ENCODE results near the gene LRRC8D.

The LRRC8D gene

DNA sequence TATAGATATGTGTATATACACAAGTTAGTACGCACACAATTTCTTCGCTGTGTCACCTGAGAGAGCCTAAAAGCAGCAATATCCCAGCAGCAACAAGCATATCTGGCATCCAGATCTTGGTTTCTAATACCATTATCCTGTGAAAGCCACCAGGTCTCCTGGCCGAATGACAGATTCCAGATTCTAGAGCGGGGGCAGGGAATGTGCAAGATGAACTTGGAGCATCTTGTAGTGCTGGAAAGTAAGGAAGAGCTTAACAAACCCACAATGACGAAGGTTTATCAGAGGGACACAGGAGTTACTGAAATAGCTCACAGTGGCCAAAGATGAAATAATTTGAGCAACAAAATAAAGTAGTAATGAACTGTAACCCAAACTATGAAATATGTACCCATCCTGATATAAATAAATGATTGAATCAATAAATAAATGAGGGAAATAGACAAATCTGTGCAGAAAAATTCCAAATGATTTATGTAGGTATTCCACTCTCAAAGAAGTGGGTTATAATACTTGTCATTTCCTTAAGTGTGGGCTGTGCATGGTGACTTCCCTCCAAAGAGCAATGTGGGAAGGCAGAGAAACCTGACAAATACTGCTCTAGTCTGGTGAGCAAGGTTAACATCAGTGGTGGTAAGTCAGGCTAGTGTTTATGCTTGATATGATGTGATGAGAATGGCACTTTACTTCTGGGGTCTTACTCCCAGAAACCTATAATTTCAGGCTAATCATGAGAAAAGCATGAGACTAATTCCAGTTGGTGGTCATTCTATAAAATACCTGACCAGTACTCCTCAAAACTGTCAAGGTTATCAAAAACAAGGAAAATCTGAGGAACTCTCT lies 67.9 kb downstream of the LRRC8D start:
- no peak overlapping the region for H3K27ac ChIP-seq (ENCODE audit: low read length)
- no peaks in the 10 kb centered on the region for H3K36me3 ChIP-seq (ENCODE audit: control insufficient read depth in 1 of 2, insufficient read depth in 2 of 2, low read length in 2 of 2)
- H3K4me1 ChIP-seq (ENCODE audit: control insufficient read depth in 1 of 2, insufficient read depth in 2 of 2, low read length in 2 of 2) = no peaks in the 10 kb centered on the region
- H3K4me3 ChIP-seq (ENCODE audit: low read depth in 1 of 2, low read length in 2 of 2) = no peak overlapping the region
- H3K9me3 ChIP-seq (ENCODE audit: control insufficient read depth in 1 of 2, low read length in 2 of 2) = no peaks in the 10 kb centered on the region
- no peaks in the 10 kb centered on the region for H3K27me3 ChIP-seq (ENCODE audit: low read depth, low read length)

- Histone ChIP-seq H3K4me3 (ENCODE audit: low read depth in 1 of 2, low read length in 2 of 2) (no peak overlapping the region), H3K36me3 (ENCODE audit: control insufficient read depth in 1 of 2, insufficient read depth in 2 of 2, low read length in 2 of 2) (no peaks in the 10 kb centered on the region), H3K4me1 (ENCODE audit: control insufficient read depth in 1 of 2, insufficient read depth in 2 of 2, low read length in 2 of 2) (no peaks in the 10 kb centered on the region), H3K27ac (ENCODE audit: low read length) (no peak overlapping the region), H3K27me3 (ENCODE audit: low read depth, low read length) (no peaks in the 10 kb centered on the region), H3K9me3 (ENCODE audit: control insufficient read depth in 1 of 2, low read length in 2 of 2) (no peaks in the 10 kb centered on the region)
Observed at GRCh38 chr1:89889323-89889615, 68.4 kb downstream of the LRRC8D start.

GRCh38 chr1:89890085-89890752 lies 69.4 kb downstream of the LRRC8D start:
- H3K27me3 ChIP-seq (ENCODE audit: low read depth, low read length) = no peaks in the 10 kb centered on the region
- no peaks in the 10 kb centered on the region for H3K36me3 ChIP-seq (ENCODE audit: control insufficient read depth in 1 of 2, insufficient read depth in 2 of 2, low read length in 2 of 2)
- no peaks in the 10 kb centered on the region for H3K9me3 ChIP-seq (ENCODE audit: control insufficient read depth in 1 of 2, low read length in 2 of 2)
- no peaks in the 10 kb centered on the region for H3K4me1 ChIP-seq (ENCODE audit: control insufficient read depth in 1 of 2, insufficient read depth in 2 of 2, low read length in 2 of 2)
- no peak overlapping the region for H3K4me3 ChIP-seq (ENCODE audit: low read depth in 1 of 2, low read length in 2 of 2)
- H3K27ac ChIP-seq (ENCODE audit: low read length) = no peak overlapping the region

DNA sequence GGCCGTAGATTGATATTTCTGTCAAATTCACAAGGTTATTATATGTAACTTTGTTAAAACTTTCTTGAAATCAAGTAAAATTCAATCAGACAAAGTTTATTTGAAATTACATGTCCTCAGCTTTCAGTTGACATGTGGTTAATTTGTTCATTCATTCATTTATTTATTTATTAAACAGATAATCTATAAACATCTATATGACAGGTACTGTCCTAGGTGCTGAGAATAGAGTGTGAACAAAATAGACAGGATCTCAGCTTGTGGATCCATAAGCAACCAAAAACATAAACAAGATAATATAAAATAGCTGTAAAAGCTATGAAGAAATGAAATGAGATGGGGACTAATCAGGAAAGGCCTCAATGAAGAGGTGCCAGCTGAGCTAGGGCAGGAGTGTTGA lies 72.0 kb downstream of the LRRC8D start:
- no peaks in the 10 kb centered on the region for H3K36me3 ChIP-seq (ENCODE audit: control insufficient read depth in 1 of 2, insufficient read depth in 2 of 2, low read length in 2 of 2)
- H3K27me3 ChIP-seq (ENCODE audit: low read depth, low read length) = no peaks in the 10 kb centered on the region
- no peak overlapping the region for H3K4me3 ChIP-seq (ENCODE audit: low read depth in 1 of 2, low read length in 2 of 2)
- H3K27ac ChIP-seq (ENCODE audit: low read length) = no peak overlapping the region
- no peaks in the 10 kb centered on the region for H3K4me1 ChIP-seq (ENCODE audit: control insufficient read depth in 1 of 2, insufficient read depth in 2 of 2, low read length in 2 of 2)
- no peaks in the 10 kb centered on the region for H3K9me3 ChIP-seq (ENCODE audit: control insufficient read depth in 1 of 2, low read length in 2 of 2)

GRCh38 chr1:89894210-89895201 lies 73.7 kb downstream of the LRRC8D start:
- no peaks in the 10 kb centered on the region for H3K4me1 ChIP-seq (ENCODE audit: control insufficient read depth in 1 of 2, insufficient read depth in 2 of 2, low read length in 2 of 2)
- H3K27me3 ChIP-seq (ENCODE audit: low read depth, low read length) = no peaks in the 10 kb centered on the region
- H3K27ac ChIP-seq (ENCODE audit: low read length) = no peak overlapping the region
- H3K4me3 ChIP-seq (ENCODE audit: low read depth in 1 of 2, low read length in 2 of 2) = no peak overlapping the region
- H3K9me3 ChIP-seq (ENCODE audit: control insufficient read depth in 1 of 2, low read length in 2 of 2) = no peaks in the 10 kb centered on the region
- H3K36me3 ChIP-seq (ENCODE audit: control insufficient read depth in 1 of 2, insufficient read depth in 2 of 2, low read length in 2 of 2) = no peaks in the 10 kb centered on the region

- Histone ChIP-seq H3K4me1 (ENCODE audit: control insufficient read depth in 1 of 2, insufficient read depth in 2 of 2, low read length in 2 of 2) (no peaks in the 10 kb centered on the region), H3K36me3 (ENCODE audit: control insufficient read depth in 1 of 2, insufficient read depth in 2 of 2, low read length in 2 of 2) (no peaks in the 10 kb centered on the region), H3K27ac (ENCODE audit: low read length) (no peak overlapping the region), H3K9me3 (ENCODE audit: control insufficient read depth in 1 of 2, low read length in 2 of 2) (no peaks in the 10 kb centered on the region), H3K27me3 (ENCODE audit: low read depth, low read length) (no peaks in the 10 kb centered on the region), H3K4me3 (ENCODE audit: low read depth in 1 of 2, low read length in 2 of 2) (no peak overlapping the region)
Observed at GRCh38 chr1:89896105-89896942, 75.5 kb downstream of the LRRC8D start.

DNA sequence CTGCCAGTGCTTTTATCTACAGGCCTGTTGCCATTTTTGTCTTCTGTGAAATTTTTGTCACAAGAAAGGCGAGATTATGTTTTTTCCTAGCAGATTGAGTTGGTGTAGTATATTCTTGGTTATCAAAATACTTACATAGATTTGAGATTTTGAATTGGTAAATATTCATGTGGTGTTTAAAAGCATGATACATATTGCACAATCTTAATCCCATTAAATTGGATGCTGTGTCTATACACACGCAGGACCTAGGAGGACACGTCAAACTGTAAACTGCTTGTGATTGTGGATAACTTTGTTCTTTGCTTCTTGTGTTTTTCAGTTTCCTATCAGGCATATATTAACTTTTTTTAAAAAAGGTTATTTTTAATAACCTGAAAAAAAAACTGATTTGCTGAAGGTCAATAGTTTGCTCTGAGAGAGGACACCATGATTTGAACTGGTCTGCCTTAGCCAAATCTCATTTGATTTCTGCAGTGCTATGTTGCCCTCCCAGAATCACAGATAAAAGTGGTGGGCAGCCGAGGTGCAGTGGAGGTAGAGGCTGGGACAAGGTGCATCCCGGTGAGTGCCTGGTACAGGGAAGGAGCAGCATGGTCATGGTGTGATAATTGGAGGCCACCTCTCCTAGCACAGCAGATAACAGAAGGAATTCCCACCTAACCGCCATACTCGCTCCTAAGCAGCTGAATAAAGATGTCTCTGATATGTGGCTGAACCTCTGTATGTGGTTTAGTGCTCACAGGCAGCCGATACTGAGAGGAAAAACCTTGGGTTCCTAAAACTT lies 76.7 kb downstream of the LRRC8D start:
- no peak overlapping the region for H3K4me3 ChIP-seq (ENCODE audit: low read depth in 1 of 2, low read length in 2 of 2)
- no peaks in the 10 kb centered on the region for H3K27me3 ChIP-seq (ENCODE audit: low read depth, low read length)
- H3K36me3 ChIP-seq (ENCODE audit: control insufficient read depth in 1 of 2, insufficient read depth in 2 of 2, low read length in 2 of 2) = no peaks in the 10 kb centered on the region
- H3K27ac ChIP-seq (ENCODE audit: low read length) = no peak overlapping the region
- H3K4me1 ChIP-seq (ENCODE audit: control insufficient read depth in 1 of 2, insufficient read depth in 2 of 2, low read length in 2 of 2) = no peaks in the 10 kb centered on the region
- H3K9me3 ChIP-seq (ENCODE audit: control insufficient read depth in 1 of 2, low read length in 2 of 2) = no peaks in the 10 kb centered on the region

DNA sequence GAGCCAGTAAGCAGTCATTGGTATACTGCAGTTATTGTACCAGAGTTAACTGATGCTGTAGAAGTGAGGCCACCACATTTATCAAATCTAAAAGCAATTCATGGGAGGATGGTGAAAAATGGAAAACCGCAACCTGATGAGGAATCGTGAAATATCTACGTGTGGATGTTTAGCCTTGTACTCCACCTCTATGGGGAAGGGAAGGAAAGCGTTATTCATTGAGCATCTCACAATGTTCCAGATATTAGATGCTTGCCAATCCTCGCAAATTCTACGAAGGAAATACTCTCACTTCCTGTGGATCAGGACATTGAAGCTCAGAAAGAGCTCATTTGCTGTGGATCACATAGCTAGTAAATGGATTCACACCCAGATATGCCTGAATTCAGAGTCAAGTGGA lies 77.3 kb downstream of the LRRC8D start:
- no peaks in the 10 kb centered on the region for H3K36me3 ChIP-seq (ENCODE audit: control insufficient read depth in 1 of 2, insufficient read depth in 2 of 2, low read length in 2 of 2)
- no peak overlapping the region for H3K27ac ChIP-seq (ENCODE audit: low read length)
- H3K4me1 ChIP-seq (ENCODE audit: control insufficient read depth in 1 of 2, insufficient read depth in 2 of 2, low read length in 2 of 2) = no peaks in the 10 kb centered on the region

GRCh38 chr1:89898695-89899470 lies 78.1 kb downstream of the LRRC8D start:
- Histone ChIP-seq H3K27ac (ENCODE audit: low read length) (no peak overlapping the region), H3K27me3 (ENCODE audit: low read depth, low read length) (no peaks in the 10 kb centered on the region), H3K9me3 (ENCODE audit: control insufficient read depth in 1 of 2, low read length in 2 of 2) (no peaks in the 10 kb centered on the region), H3K4me1 (ENCODE audit: control insufficient read depth in 1 of 2, insufficient read depth in 2 of 2, low read length in 2 of 2) (no peaks in the 10 kb centered on the region), H3K4me3 (ENCODE audit: low read depth in 1 of 2, low read length in 2 of 2) (no peak overlapping the region), H3K36me3 (ENCODE audit: control insufficient read depth in 1 of 2, insufficient read depth in 2 of 2, low read length in 2 of 2) (no peaks in the 10 kb centered on the region)

More for the DNA sequence above, 77.3 kb downstream of the LRRC8D start:
- no peaks in the 10 kb centered on the region for H3K9me3 ChIP-seq (ENCODE audit: control insufficient read depth in 1 of 2, low read length in 2 of 2)
- H3K4me3 ChIP-seq (ENCODE audit: low read depth in 1 of 2, low read length in 2 of 2) = no peak overlapping the region
- H3K27me3 ChIP-seq (ENCODE audit: low read depth, low read length) = no peaks in the 10 kb centered on the region

GRCh38 chr1:89900323-89900722 lies 79.5 kb downstream of the LRRC8D start:
- Histone ChIP-seq H3K4me3 (ENCODE audit: low read depth in 1 of 2, low read length in 2 of 2) (no peak overlapping the region), H3K36me3 (ENCODE audit: control insufficient read depth in 1 of 2, insufficient read depth in 2 of 2, low read length in 2 of 2) (no peaks in the 10 kb centered on the region), H3K9me3 (ENCODE audit: control insufficient read depth in 1 of 2, low read length in 2 of 2) (no peaks in the 10 kb centered on the region), H3K27ac (ENCODE audit: low read length) (no peak overlapping the region), H3K4me1 (ENCODE audit: control insufficient read depth in 1 of 2, insufficient read depth in 2 of 2, low read length in 2 of 2) (no peaks in the 10 kb centered on the region), H3K27me3 (ENCODE audit: low read depth, low read length) (no peaks in the 10 kb centered on the region)
